ACC112 (cell line): ENCODE results near the gene PHKG2.

Experiments
- H2AFZ ChIP-seq: fragments of 200-600 bp; sonication (generic); one replicate; pipeline ENCODE4 v1.6.0; 2017; ENCODE audit warnings: antibody characterized with exemption, low read length; ENCODE audit not compliant: unreplicated experiment
- H3K27ac ChIP-seq: fragments of 200-600 bp; sonication (generic); 2 replicates; pipeline ENCODE4 v1.5.1; 2014; ENCODE audit warnings: low read depth, mild to moderate bottlenecking, antibody characterized with exemption, low read length, moderate library complexity
- H3K27me3 ChIP-seq: fragments of 200-600 bp; sonication (generic); 2 replicates; pipeline ENCODE4 v1.6.1; 2014; ENCODE audit warnings: mild to moderate bottlenecking, antibody characterized with exemption, low read length, moderate library complexity, mixed read lengths; ENCODE audit not compliant: insufficient read depth
- H3K36me3 ChIP-seq: fragments of 200-600 bp; sonication (generic); 2 replicates; pipeline ENCODE4 v1.6.1; 2016; ENCODE audit warnings: mild to moderate bottlenecking, antibody characterized with exemption, low read length, moderate library complexity, mixed read lengths; ENCODE audit not compliant: insufficient read depth
- H3K4me1 ChIP-seq: fragments of 200-600 bp; sonication (generic); one replicate; pipeline ENCODE4 v1.6.1; 2016; ENCODE audit warnings: low read length, mixed read lengths; ENCODE audit not compliant: insufficient read depth, unreplicated experiment, control insufficient read depth
- H3K4me3 ChIP-seq: fragments of 200-600 bp; sonication (generic); 2 replicates; pipeline ENCODE4 v1.5.1; 2014; ENCODE audit warnings: mild to moderate bottlenecking, low read depth, low read length
- H3K79me2 ChIP-seq: fragments of 200-600 bp; sonication (generic); one replicate; pipeline ENCODE4 v1.6.0; 2016; ENCODE audit warnings: low read length; ENCODE audit not compliant: control insufficient read depth, unreplicated experiment, insufficient read depth

PHKG2 gene

DNA sequence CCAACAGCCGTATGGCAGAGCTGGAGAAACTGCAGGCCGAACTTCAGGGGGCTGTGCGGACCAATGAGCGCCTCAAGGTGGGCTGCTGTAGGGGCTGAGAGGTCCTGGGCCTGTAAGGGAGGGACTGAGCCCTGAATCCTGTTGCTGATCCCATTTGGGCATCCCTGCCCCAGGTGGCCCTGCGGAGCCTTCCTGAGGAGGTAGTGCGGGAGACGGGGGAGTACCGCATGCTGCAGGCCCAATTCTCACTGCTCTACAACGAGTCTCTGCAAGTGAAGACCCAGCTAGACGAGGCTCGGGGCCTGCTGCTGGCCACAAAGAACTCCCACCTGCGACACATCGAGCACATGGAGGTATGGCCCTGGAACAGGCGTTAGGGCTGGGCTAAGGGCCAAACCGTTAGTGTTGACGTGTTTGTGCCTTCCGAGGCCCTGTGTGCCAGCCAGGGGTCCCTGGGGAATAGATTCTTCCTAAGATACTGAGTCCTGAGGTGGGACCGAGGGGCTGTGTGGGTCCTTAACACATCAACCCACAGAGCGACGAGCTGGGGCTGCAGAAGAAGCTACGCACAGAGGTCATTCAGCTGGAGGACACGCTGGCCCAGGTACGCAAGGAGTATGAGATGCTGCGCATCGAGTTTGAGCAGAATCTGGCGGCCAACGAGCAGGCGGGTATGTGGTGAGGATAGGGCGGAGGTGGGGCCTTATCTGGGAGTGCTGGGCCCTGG lies 18.1 kb downstream of the PHKG2 start:
- no peaks in the 10 kb centered on the region for H3K27me3 ChIP-seq
- no peak overlapping the region for H3K27ac ChIP-seq
- peaks cover 22% of the 10 kb centered on the region for H3K79me2 ChIP-seq
- H3K4me3 ChIP-seq: no peak overlapping the region
- no peak overlapping the region for H2AFZ ChIP-seq
- H3K4me1 ChIP-seq: peaks cover 10% of the 10 kb centered on the region
- H3K36me3 ChIP-seq: peaks cover 25% of the 10 kb centered on the region

DNA sequence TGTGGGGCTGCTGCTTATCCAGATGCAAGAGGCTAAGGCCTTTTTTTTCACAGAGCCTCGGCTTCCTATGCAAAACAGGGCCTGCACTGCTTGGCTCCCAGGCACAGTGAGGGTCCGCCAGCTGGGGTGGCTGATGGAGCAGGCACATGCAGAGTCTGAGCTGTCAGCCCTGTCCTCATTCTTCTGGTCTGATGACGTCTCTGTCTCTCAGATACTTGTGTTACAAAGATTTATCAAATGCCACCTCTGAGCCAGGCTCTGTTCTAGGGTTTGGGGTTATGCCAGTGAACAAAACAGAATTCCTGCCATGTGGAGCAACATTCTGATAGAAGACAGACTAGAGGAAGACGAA lies 18.7 kb downstream of the PHKG2 start:
- Histone ChIP-seq H3K27me3 (no peaks in the 10 kb centered on the region), H3K4me3 (no peak overlapping the region), H3K27ac (no peak overlapping the region), H3K79me2 (peaks cover 22% of the 10 kb centered on the region), H3K36me3 (peaks cover 25% of the 10 kb centered on the region), H2AFZ (no peak overlapping the region), H3K4me1 (peaks cover 10% of the 10 kb centered on the region)

- Histone ChIP-seq H3K4me3 (no peak overlapping the region), H3K4me1 (peaks cover 9% of the 10 kb centered on the region), H3K27me3 (no peaks in the 10 kb centered on the region), H3K27ac (no peak overlapping the region), H2AFZ (no peak overlapping the region), H3K79me2 (peaks cover 15% of the 10 kb centered on the region), H3K36me3 (peaks cover 25% of the 10 kb centered on the region)
These were observed 19.7 kb downstream of the PHKG2 start for GRCh38 chr16:30767767-30768465.

GRCh38 chr16:30768583-30769181 lies 20.5 kb downstream of the PHKG2 start:
- H3K27ac ChIP-seq: no peak overlapping the region
- peaks cover 1% of the 10 kb centered on the region for H3K4me1 ChIP-seq
- no peak overlapping the region for H3K4me3 ChIP-seq
- peaks cover 23% of the 10 kb centered on the region for H3K36me3 ChIP-seq
- H3K27me3 ChIP-seq: no peaks in the 10 kb centered on the region
- no peak overlapping the region for H2AFZ ChIP-seq
- H3K79me2 ChIP-seq: peaks cover 7% of the 10 kb centered on the region

GRCh38 chr16:30769379-30770089 lies 21.3 kb downstream of the PHKG2 start:
- peaks cover 17% of the 10 kb centered on the region for H3K36me3 ChIP-seq
- no peak overlapping the region for H2AFZ ChIP-seq
- H3K79me2 ChIP-seq: no peaks in the 10 kb centered on the region
- no peak overlapping the region for H3K4me3 ChIP-seq
- peaks cover 2% of the 10 kb centered on the region for H3K4me1 ChIP-seq
- no peak overlapping the region for H3K27ac ChIP-seq
- no peaks in the 10 kb centered on the region for H3K27me3 ChIP-seq

DNA sequence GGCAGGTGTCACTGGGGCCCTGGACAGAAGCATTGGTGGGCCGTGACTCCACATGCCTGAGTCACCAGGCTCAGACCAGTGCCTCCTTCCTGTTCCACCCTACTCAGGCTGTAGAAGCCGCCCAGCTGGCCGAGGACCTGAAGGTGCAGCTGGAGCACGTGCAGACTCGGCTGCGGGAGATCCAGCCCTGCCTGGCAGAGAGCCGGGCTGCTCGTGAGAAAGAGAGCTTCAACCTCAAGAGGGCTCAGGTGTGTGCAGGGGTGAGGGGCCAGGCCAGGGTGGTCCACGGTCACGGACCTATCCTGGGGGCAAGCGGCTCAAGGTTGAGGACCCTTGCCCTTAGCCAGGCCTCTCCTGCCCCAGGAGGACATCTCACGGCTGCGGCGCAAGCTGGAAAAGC lies 23.5 kb downstream of the PHKG2 start:
- no peak overlapping the region for H3K27ac ChIP-seq
- no peak overlapping the region for H3K4me3 ChIP-seq
- H3K36me3 ChIP-seq: peaks cover 7% of the 10 kb centered on the region
- no peak overlapping the region for H2AFZ ChIP-seq
- peaks cover 11% of the 10 kb centered on the region for H3K4me1 ChIP-seq
- H3K27me3 ChIP-seq: no peaks in the 10 kb centered on the region
- peaks cover 2% of the 10 kb centered on the region for H3K79me2 ChIP-seq

GRCh38 chr16:30773826-30774225 lies 25.6 kb downstream of the PHKG2 start:
- H3K27me3 ChIP-seq: no peaks in the 10 kb centered on the region
- peaks cover 20% of the 10 kb centered on the region for H3K4me1 ChIP-seq
- H3K4me3 ChIP-seq: no peak overlapping the region
- H3K27ac ChIP-seq: no peak overlapping the region
- peaks cover 2% of the 10 kb centered on the region for H3K79me2 ChIP-seq
- H3K36me3 ChIP-seq: no peaks in the 10 kb centered on the region; the same call in 1 of the 2 replicates
- H2AFZ ChIP-seq: no peak overlapping the region

GRCh38 chr16:30774367-30775130 lies 26.3 kb downstream of the PHKG2 start:
- H2AFZ ChIP-seq: no peak overlapping the region
- peaks cover 20% of the 10 kb centered on the region for H3K4me1 ChIP-seq
- peaks cover 2% of the 10 kb centered on the region for H3K79me2 ChIP-seq
- H3K4me3 ChIP-seq: peak overlapping the region; percentile 96
- no peaks in the 10 kb centered on the region for H3K27me3 ChIP-seq
- H3K36me3 ChIP-seq: no peaks in the 10 kb centered on the region; the same call in 1 of the 2 replicates
- 0 out of 2 replicates have a peak overlapping the region, but pooled peaks have one; percentile 87 for H3K27ac ChIP-seq

GRCh38 chr16:30775131-30775391 lies 26.8 kb downstream of the PHKG2 start:
- H3K27me3 ChIP-seq: no peaks in the 10 kb centered on the region
- no peak overlapping the region for H2AFZ ChIP-seq
- H3K36me3 ChIP-seq: no peaks in the 10 kb centered on the region; the same call in 1 of the 2 replicates
- H3K27ac ChIP-seq: 0 out of 2 replicates have a peak overlapping the region, but pooled peaks have one; percentile 87
- peaks cover 2% of the 10 kb centered on the region for H3K79me2 ChIP-seq
- H3K4me1 ChIP-seq: peaks cover 20% of the 10 kb centered on the region
- peak overlapping the region; percentile 96 for H3K4me3 ChIP-seq
